ENCODE results near the gene ZMYND12. TPM values are rescaled to one million over a fixed set of nuclear protein-coding genes. Genes with fewer than 3 reads are reported as not detected.

ZMYND12 gene
- total and polyA plus RNA-seq, 2 experiments from 2014 or later = 0.21 to 1.1 TPM

GRCh38 chr1:42466030-42466429 lies 10.2 kb upstream of the ZMYND12 start:
- H3K27ac ChIP-seq = no peak overlapping the region
- H3K4me1 ChIP-seq (ENCODE audit: low read depth) = peaks cover 13% of the 10 kb centered on the region
- no peaks in the 10 kb centered on the region for H3K9me3 ChIP-seq (ENCODE audit: low read depth)
- H3K4me3 ChIP-seq = no peak overlapping the region
- TF ChIP-seq CTCF (IDR thresholded peaks at IDR 0.05; ENCODE audit: low read depth, low read length) = no peak
- no peak for DNase-seq (ENCODE audit: low read depth in 1 of 2, low spot score in 1 of 2)
- H3K27me3 ChIP-seq = peaks cover 4% of the 10 kb centered on the region
- H3K36me3 ChIP-seq = no peaks in the 10 kb centered on the region

GRCh38 chr1:42463921-42464320 lies 8.1 kb upstream of the ZMYND12 start:
- TF ChIP-seq CTCF (IDR thresholded peaks at IDR 0.05; ENCODE audit: low read depth, low read length) = no peak
- DNase-seq (ENCODE audit: low read depth in 1 of 2, low spot score in 1 of 2) = no peak
- H3K4me1 ChIP-seq (ENCODE audit: low read depth) = peaks cover 13% of the 10 kb centered on the region
- H3K9me3 ChIP-seq (ENCODE audit: low read depth) = no peaks in the 10 kb centered on the region
- H3K27ac ChIP-seq = no peak overlapping the region
- H3K36me3 ChIP-seq = no peaks in the 10 kb centered on the region
- H3K27me3 ChIP-seq = peaks cover 4% of the 10 kb centered on the region
- peak overlapping the region; percentile 57 for H3K4me3 ChIP-seq

- Histone ChIP-seq H3K27me3 (peaks cover 4% of the 10 kb centered on the region), H3K4me1 (ENCODE audit: low read depth) (peaks cover 13% of the 10 kb centered on the region), H3K36me3 (no peaks in the 10 kb centered on the region), H3K4me3 (peak within 1 kb of the TSS; percentile 57), H3K9me3 (ENCODE audit: low read depth) (no peaks in the 10 kb centered on the region), H3K27ac (peak within 1 kb of the TSS; percentile 41)
- DNase-seq (ENCODE audit: low read depth in 1 of 2, low spot score in 1 of 2) = peak; percentile 98
- no peak for TF ChIP-seq CTCF (IDR thresholded peaks at IDR 0.05; ENCODE audit: low read depth, low read length)
These were observed 7.3 kb upstream of the ZMYND12 start, which contains the start of gene CCDC30 for GRCh38 chr1:42462828-42463763. Gene CCDC30, plus strand, starts transcription at chr1:42463286. Its CDS starts 17,266 bp downstream, at chr1:42480552.

- no peak for DNase-seq (ENCODE audit: low read depth in 1 of 2, low spot score in 1 of 2)
- Histone ChIP-seq H3K4me3 (no peak overlapping the region), H3K27ac (no peak overlapping the region), H3K4me1 (ENCODE audit: low read depth) (peaks cover 17% of the 10 kb centered on the region), H3K9me3 (ENCODE audit: low read depth) (no peaks in the 10 kb centered on the region), H3K36me3 (no peaks in the 10 kb centered on the region), H3K27me3 (no peaks in the 10 kb centered on the region)
- no peak for TF ChIP-seq CTCF (IDR thresholded peaks at IDR 0.05; ENCODE audit: low read depth, low read length)
These were observed 5.4 kb upstream of the ZMYND12 start for GRCh38 chr1:42461196-42461595.

GRCh38 chr1:42456754-42457089 lies 900 bp upstream of the ZMYND12 start:
- Histone ChIP-seq H3K4me1 (ENCODE audit: low read depth) (peaks cover 4% of the 10 kb centered on the region), H3K36me3 (no peaks in the 10 kb centered on the region), H3K9me3 (ENCODE audit: low read depth) (no peaks in the 10 kb centered on the region), H3K4me3 (peak overlapping the region; percentile 45), H3K27ac (peak overlapping the region; percentile 82), H3K27me3 (peaks cover 3% of the 10 kb centered on the region)
- peak in 1 of 2 donors; percentile 63 for DNase-seq (ENCODE audit: low read depth in 1 of 2, low spot score in 1 of 2)
- TF ChIP-seq CTCF (IDR thresholded peaks at IDR 0.05; ENCODE audit: low read depth, low read length) = no peak
